Superior temporal gyrus (tissue), 1 donor: ENCODE data around the gene TBC1D22A.
"Not testable (repeated sequence)": the region's sequence is repeated elsewhere in the genome, so short reads cannot be mapped to it uniquely, and the experiment has no call there.

Experiments
- DNase-seq: peaks from one replicate; pipeline ENCODE4 v3.0.0-alpha.2; 2016; ENCODE audit errors: extremely low spot score

The TBC1D22A gene

DNA sequence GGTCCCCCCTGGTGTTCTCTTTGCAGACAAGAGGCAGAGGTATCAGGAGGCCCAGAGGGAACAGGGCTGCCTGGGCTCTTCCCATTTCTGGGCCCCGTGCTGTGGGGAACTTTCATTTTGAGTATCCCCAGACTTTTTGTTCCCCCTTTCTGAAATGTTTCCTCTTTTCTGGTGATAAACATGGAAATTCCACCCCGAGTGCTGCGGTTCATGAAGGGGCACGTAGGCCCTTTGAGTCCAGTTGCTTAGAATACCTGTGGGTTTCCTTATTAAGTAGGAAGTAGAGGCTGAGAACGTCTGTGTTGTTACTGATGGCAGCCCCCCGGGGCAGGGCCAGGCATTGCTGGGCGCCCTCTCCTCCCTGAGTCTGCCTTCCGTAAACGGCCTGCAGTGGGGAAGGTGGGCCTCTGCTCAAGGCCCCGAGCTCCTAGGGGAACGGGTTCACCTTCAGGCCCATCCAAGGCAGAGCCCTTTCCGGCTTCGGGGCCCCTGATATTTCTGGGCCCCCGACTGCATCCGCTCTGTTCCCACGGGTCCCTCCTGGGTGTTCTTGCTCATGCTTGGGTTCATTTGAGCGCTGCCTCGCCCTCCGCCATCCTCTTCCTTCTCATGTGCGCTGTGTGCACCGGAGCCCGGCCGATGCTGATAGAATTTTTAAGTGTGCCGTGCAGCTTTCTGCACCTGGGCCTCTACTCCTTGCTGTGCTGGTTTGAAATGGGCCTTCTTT, 12.0 kb downstream of the TBC1D22A start:
- no peak for DNase-seq

GRCh38 chr22:46774980-46775849, 12.8 kb downstream of the TBC1D22A start:
- no peak for DNase-seq

DNA sequence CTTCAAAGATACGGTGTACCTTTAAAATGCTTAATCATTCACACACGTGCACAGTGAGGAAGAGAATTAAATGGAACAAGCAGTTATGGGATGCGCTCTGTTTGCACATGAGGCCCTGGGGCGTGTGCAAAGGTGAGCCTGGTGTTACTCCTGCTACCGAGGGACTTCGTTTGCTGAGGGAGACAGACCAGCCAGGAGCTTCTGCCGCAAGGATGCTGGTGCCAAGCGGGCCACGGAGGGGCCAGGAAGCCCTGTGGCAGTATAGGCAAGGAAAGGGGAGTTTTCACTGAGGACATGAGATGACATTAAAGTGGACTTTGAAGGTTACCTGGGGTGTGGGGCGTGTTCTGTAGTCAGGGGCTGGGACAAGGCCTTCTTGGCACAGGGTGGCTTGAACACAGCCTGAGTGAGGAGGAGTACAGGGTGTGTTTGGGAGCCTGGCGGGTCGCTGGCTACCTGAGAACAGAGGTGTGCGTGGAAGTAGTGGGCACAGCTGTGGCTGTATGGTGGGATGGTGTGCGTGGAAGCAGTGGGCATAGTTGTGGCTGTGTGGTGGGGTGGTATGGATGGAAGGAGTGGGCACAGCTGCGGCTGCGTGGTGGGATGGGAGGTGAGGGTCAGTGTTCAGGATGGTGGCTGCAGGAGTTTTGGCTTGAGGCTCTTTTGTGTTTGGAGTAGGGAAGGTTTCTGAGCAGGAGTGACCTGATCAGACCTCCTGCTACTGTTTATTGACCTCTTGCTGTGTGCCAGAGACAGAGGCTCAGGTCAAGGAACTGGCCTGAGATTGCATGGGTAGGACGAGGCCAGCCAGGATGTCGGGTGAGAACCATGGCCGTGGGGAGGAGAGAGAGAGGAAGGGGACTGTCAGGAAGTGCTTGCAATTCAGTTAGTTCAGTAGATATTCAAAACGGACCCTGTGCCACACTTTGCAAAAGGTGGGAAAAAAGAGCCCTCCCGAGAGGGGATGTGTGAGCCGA, 13.7 kb downstream of the TBC1D22A start:
- DNase-seq: no peak

DNA sequence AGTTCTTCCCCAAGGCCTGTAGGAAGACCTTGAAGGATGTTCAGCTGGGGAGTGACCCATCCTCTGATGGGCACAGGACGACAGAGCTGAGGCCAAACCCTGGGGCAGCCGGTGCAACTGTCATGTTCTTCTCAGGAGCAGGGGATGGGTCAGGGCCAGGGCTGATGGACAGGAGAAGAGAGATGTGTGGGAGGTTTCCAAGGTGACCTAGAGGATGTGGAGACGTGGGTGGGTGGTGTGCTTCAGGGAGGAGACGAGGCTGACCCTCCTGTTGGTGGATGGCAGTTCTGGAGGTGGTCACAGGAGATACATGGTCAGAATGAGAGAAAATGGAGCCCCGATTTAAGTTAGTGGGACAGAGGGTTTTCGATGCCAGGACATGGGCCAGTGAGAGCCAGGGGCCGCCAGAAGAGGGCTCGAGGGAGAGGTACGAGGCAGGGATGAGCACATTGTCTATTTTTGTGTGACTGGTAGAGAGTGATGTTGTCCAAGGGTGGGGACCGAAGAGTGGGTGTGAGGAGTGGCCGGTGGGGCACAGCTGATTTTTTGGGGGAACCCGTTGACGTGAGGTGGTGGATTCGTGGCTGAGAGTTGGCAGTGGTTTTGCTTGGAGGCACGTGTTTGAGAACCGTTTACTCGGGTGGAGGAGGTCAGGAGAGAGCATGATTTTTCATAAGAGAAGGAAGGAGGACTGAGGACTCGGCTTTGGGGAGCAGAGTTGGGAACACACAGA, 14.6 kb downstream of the TBC1D22A start:
- DNase-seq: no peak

DNA sequence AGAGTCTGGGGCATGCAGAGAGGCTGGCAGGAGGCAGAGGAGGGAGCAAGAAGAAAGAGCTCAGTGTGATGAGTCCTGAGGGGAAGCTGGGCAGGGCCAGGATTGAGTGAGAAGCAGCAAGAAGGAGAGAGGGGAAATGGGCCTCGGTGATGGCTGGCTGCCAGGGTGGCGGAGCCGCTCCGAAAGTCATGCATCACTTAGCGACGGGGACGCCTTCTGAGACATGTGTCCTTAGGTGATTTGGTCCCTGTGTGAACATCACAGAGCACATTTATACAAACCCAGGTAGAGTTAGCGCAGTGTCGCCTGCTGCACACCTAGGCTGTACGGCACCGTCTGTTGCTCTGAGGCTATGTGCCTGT, 15.1 kb downstream of the TBC1D22A start:
- no peak for DNase-seq

GRCh38 chr22:46779023-46779422, 16.6 kb downstream of the TBC1D22A start:
- no peak for DNase-seq

DNA sequence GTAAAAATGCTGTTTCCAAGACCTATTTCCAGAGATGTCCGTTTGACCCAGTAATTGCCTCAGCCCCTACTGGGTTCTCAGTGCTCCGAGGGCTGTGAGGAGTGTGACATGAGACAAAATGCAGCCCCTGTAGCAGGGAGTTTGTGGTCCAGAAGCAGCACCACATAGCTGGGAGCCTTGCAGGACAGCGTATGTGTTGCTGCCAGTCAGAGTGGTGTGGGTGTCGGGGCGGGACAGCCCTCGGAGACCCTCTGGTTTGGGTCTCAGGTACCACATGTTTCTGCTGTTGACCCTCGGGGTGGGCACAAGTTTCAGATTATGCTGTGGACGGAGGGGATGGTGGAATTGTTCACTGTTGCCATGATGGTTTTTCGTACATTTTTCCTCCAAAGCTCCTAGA, 17.2 kb downstream of the TBC1D22A start:
- no peak for DNase-seq

DNA sequence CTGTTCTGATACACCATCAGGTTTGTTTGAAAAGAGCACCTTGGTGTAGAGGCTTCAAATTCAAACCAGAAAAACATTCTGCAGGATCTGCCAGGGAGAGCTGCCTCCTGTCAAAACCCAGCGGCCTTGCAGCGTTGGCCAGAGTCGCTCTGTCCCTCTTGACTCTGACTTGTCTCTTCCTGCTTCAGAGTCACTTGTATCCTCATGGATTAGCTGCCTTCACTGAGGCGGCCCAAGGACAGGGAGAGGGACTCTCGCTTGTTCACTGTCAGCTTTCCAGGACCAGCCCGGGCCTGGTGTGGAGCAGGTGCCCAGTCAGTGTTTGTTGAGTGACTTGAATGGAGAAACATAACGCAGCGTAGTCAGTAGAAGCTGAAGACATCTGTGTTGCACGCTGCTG, 18.0 kb downstream of the TBC1D22A start:
- DNase-seq: no peak

DNA sequence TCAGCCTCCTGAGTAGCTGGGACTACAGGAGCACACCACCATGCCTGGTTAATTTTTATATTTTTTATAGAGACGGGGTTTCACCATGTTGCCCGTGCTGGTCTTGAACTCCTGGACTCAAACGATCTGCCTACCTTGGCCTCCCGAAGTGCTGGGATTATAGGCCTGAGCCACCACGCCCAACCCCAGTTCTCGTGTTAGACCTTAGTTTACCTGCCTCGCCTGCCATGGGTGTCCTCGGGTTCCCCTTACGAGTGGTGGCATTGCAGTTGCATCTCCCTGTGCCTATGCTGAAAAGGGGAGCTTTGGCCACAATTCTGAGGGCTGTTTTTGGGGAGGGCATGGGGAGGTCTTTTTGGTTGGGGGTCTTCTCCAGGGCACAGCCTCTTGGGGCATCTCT, 18.8 kb downstream of the TBC1D22A start:
- no peak for DNase-seq

GRCh38 chr22:46782200-46782599, 19.8 kb downstream of the TBC1D22A start:
- DNase-seq: not testable (repeated sequence)

DNA sequence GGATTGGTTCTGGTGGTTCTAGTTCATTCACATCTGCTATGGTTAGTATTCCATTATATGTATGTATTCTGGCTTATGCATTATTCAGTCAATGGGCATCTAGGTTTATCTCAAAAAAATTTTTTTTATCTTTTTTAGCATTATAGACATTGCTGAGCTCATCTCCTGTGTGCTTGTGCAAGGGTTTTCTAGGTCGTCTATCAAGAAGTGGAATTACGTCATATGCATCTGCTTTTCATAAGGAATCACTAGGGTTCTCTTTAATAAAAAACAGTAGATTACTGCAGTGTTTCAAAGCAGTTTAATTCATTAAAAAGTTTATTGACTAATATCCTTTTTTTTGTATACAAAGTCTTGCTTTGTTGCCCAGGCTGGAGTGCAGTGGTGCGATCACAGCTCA, 21.3 kb downstream of the TBC1D22A start:
- no peak for DNase-seq

DNA sequence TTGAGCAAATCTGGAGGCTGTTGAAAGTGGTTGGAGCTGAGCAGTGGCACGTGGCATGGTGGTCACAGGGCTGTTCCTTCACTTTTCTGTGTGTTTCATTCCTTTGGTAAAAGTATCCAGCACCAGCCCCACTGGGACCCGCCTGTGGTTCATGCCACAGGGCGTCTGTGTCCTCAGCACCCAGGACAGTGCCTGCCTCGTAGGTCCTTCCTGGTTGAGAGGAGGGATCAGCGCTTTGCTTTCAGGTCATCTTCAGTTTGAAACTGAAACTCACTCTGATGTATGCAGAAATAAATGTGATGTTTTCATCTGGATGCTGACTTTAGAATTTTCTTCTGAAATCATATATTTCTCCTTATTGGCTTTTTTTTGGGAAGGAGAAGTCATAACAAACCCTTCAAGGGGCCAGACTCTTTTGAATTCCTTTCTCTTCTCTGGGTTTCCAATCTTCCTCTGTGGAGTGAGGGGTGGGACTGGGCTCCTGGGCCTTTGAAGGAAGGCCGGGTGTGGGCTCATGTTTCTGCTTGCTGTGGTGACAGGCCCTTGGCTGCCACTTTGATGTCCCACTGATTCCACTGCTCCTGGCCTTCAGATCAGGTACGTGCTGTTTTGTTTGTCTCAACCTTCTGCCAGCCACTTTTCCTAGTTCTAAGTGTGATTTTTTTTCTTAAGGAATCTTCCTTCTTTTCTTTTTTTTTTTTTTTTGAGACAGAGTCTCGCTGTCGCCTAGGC, 26.2 kb downstream of the TBC1D22A start:
- DNase-seq: no peak

DNA sequence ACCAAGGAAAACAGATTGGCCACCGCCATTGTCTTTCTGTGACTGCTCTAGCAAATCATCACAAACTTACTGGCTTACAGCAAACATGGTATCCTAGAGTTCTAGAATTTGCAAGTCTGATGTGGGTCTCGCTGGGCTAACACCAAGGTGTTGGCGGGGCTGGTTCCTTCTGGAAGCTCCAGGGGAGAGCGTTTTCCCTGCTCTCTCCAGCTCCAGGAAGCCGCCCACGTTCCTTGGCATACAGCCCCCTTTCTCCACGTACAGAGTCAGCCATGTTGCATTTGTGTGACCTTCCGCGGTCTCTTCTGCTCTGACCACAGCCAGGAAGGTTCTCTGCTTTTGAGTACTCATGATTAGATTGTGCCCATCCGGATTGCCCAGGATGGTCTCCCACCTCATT, 27.5 kb downstream of the TBC1D22A start:
- DNase-seq: no peak

DNA sequence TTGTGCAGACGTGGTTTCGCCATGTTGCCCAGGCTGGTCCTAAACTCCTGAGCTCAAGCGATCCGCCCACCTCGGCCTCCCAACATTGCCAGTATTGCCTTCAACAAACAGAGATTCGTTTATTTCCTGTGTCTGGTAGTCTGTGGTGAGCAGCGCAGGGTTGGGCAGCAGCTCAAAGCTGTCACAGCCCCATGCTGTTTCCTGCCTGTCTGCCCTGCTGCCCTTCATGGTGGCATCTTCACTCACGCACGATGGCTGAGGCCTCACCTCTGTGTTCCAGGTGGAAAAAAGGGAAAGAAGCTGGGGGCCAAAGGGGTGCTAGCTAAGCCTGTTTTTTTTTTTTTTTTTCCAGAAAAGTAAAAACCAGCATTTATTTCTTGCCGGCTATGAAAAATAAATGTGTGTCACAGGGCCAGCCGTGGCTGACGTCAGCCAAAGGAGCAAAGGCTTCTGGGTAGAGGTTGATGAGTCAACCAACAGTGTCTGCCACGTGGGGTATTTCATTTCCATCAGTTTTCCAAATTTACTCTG, 28.8 kb downstream of the TBC1D22A start:
- DNase-seq: peak; percentile 79

- no peak for DNase-seq
Measured at GRCh38 chr22:46792061-46792796, 29.8 kb downstream of the TBC1D22A start.

- no peak for DNase-seq
Measured at GRCh38 chr22:46792841-46793261, 30.4 kb downstream of the TBC1D22A start.

GRCh38 chr22:46793497-46793896, 31.0 kb downstream of the TBC1D22A start:
- no peak for DNase-seq

GRCh38 chr22:46794067-46794466, 31.6 kb downstream of the TBC1D22A start:
- DNase-seq: no peak

- no peak for DNase-seq
Measured at GRCh38 chr22:46794491-46794890, 32.0 kb downstream of the TBC1D22A start.

DNA sequence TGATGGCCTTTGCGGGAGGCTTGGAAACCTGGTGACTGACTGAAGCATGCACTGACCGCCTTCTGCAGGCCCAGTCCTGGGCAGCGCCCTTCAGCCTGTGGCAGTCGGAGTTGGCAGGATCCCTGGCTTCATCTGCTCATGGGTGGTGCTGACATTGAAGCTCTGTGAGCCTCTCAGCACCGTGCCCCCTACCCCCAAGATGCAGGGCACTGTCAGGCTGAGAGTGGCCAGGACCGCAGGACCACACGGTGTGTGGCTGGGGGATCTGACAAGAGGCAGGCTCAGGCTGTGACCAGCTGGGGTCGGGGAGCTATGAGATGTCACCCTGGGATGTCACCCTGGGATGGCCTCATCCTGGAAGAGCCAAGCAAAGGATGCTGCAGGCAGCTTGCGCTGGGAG, 32.7 kb downstream of the TBC1D22A start:
- DNase-seq: no peak
